A549 (cell line): ENCODE results near the gene SON.
"Not testable (repeated sequence)": the region's sequence is repeated elsewhere in the genome, so short reads cannot be mapped to it uniquely, and the experiment has no call there.

Experiments used
- BHLHE40 ChIP-seq: IDR thresholded peaks from 2 replicates; pipeline ENCODE4 v1.6.1; 2012; ENCODE audit warnings: low read depth, low read length, inconsistent platforms
- CHD4 ChIP-seq: fragments of 200-600 bp; sonication (generic); IDR thresholded peaks from 2 replicates; pipeline ENCODE4 v1.6.1; 2016; ENCODE audit warnings: antibody characterized with exemption, mild to moderate bottlenecking, borderline replicate concordance
- CTCF ChIP-seq: fragments of >200 bp; sonication (Bioruptor Twin); formaldehyde crosslinking; IDR thresholded peaks from 3 replicates; pipeline ENCODE4 v1.5.1; 2016
- FOSL2 ChIP-seq, 2 experiments: fragments of 450-650 bp in 1 of 2; fragments of >200 bp in 1 of 2; sonication (Bioruptor Twin) in 1 of 2; formaldehyde crosslinking; IDR thresholded peaks; 2 replicates each; pipeline versions ENCODE4 v1.5.0 to v1.6.1; 2016 to 2020; ENCODE audit warnings: mild to moderate bottlenecking in 1 of 2, moderate library complexity in 1 of 2
- KDM5A ChIP-seq: fragments of 200-600 bp; sonication (generic); IDR thresholded peaks from 2 replicates; pipeline ENCODE4 v1.6.1; 2016; ENCODE audit warnings: antibody characterized with exemption, mild to moderate bottlenecking
- MAX ChIP-seq: IDR thresholded peaks from 2 replicates; pipeline ENCODE4 v1.6.1; 2012
- NR3C1 ChIP-seq: fragments of >200 bp; sonication (Bioruptor Twin); formaldehyde crosslinking; IDR thresholded peaks from 3 replicates; pipeline ENCODE4 v1.6.1; 2017
- POLR2A ChIP-seq: IDR thresholded peaks from 2 replicates; pipeline ENCODE4 v1.6.1; 2012; ENCODE audit warnings: mild to moderate bottlenecking, low read length
- POLR2AphosphoS2 ChIP-seq: conservative IDR thresholded peaks from 2 replicates; pipeline ENCODE4 v1.6.1; 2012; ENCODE audit warnings: low read length, improper control_type of control experiment, inconsistent platforms
- RAD21 ChIP-seq, 2 experiments: fragments of >200 bp in 1 of 2; sonication (Bioruptor Twin) in 1 of 2; formaldehyde crosslinking in 1 of 2; IDR thresholded peaks in 1 of 2; conservative IDR thresholded peaks in 1 of 2; 2 replicates in 1 of 2; 3 replicates in 1 of 2; pipeline ENCODE4 v1.6.1; 2012 to 2018; ENCODE audit warnings: inconsistent platforms in 1 of 2
- REST ChIP-seq: fragments of 200-600 bp; sonication (generic); IDR thresholded peaks from 2 replicates; pipeline ENCODE4 v1.6.1; 2016; ENCODE audit warnings: antibody characterized with exemption, mild to moderate bottlenecking, moderate library complexity
- SMC3 ChIP-seq: fragments of >200 bp; sonication (Bioruptor Twin); formaldehyde crosslinking; IDR thresholded peaks from 3 replicates; pipeline ENCODE4 v1.6.1; 2018; ENCODE audit warnings: inconsistent platforms
- USF2 ChIP-seq: fragments of 450-650 bp; IDR thresholded peaks from 2 replicates; pipeline ENCODE4 v1.6.1; 2014; ENCODE audit warnings: antibody characterized with exemption

GRCh38 chr21:33626151-33626550 lies 83.3 kb downstream of the SON start:
- TF ChIP-seq CTCF; BHLHE40; SMC3; RAD21 (conservative IDR thresholded peaks at IDR 0.05 in 1 of 2, IDR thresholded peaks at IDR 0.05 in 1 of 2); CHD4; USF2; NR3C1; POLR2A; POLR2AphosphoS2; FOSL2 (IDR thresholded peaks at IDR 0.05); FOSL2 (CRISPR knock-in tag; IDR thresholded peaks at IDR 0.05); KDM5A; MAX; REST: not testable (repeated sequence)
